GM12875 (cell line): ENCODE results near the gene PLEKHA7.

Experiments
- H3K4me3 ChIP-seq: one replicate; pipeline ENCODE4 v1.5.1; 2011; ENCODE audit warnings: low read depth, low read length, control low read depth
- TF ChIP-seq, protein P1 (sequence below): IDR thresholded peaks from 2 replicates; pipeline ENCODE4 v1.5.1; 2011; ENCODE audit warnings: low read depth, mild to moderate bottlenecking, control low read depth, inconsistent platforms, low read length, moderate library complexity, borderline replicate concordance; ENCODE audit not compliant: insufficient read depth

Gene PLEKHA7

DNA sequence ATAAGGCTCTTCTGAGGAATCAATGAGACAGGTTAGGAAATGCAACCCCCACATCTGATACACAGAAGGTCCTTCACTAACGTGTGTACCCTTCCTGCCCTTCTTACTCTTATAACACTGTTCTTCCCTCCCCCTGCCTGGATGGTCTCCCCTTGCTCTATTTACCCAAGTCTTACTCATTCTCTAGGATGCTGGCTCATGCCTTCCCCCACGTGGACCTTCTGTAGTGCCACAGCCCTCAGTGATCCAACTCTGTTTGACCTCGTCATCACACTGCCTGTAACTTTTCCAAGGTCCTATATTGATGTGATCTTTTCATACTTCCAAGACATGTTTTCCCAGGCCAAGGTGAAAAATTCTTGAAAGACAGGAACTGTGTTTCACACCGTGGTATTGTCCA lies 195.9 kb downstream of the PLEKHA7 start:
- H3K4me3 ChIP-seq: no peak overlapping the region
- TF ChIP-seq, protein P1, sequence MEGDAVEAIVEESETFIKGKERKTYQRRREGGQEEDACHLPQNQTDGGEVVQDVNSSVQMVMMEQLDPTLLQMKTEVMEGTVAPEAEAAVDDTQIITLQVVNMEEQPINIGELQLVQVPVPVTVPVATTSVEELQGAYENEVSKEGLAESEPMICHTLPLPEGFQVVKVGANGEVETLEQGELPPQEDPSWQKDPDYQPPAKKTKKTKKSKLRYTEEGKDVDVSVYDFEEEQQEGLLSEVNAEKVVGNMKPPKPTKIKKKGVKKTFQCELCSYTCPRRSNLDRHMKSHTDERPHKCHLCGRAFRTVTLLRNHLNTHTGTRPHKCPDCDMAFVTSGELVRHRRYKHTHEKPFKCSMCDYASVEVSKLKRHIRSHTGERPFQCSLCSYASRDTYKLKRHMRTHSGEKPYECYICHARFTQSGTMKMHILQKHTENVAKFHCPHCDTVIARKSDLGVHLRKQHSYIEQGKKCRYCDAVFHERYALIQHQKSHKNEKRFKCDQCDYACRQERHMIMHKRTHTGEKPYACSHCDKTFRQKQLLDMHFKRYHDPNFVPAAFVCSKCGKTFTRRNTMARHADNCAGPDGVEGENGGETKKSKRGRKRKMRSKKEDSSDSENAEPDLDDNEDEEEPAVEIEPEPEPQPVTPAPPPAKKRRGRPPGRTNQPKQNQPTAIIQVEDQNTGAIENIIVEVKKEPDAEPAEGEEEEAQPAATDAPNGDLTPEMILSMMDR: no peak

DNA sequence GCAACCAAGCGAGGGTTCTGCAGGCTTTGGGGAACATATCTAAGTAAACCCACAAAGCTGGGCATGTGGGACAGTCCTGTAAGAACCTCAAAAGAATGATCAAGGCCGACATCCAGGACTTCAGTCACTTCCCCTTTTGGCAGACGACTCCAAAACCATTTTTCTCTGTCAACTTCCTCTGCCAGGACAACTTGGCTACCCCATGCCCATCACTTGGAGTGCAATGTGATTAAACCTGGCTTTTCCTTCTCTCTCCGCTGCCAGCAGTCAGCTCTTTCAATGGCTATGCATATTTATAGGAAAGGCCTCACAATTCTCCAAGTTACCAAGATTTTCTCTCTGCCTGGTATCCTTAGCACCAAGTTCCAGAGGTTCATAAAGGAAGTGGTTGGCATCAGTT lies 196.9 kb downstream of the PLEKHA7 start:
- TF ChIP-seq, protein P1: no peak
- H3K4me3 ChIP-seq: no peak overlapping the region

GRCh38 chr11:16816358-16817270 lies 197.6 kb downstream of the PLEKHA7 start:
- no peak overlapping the region for H3K4me3 ChIP-seq
- TF ChIP-seq, protein P1: no peak

DNA sequence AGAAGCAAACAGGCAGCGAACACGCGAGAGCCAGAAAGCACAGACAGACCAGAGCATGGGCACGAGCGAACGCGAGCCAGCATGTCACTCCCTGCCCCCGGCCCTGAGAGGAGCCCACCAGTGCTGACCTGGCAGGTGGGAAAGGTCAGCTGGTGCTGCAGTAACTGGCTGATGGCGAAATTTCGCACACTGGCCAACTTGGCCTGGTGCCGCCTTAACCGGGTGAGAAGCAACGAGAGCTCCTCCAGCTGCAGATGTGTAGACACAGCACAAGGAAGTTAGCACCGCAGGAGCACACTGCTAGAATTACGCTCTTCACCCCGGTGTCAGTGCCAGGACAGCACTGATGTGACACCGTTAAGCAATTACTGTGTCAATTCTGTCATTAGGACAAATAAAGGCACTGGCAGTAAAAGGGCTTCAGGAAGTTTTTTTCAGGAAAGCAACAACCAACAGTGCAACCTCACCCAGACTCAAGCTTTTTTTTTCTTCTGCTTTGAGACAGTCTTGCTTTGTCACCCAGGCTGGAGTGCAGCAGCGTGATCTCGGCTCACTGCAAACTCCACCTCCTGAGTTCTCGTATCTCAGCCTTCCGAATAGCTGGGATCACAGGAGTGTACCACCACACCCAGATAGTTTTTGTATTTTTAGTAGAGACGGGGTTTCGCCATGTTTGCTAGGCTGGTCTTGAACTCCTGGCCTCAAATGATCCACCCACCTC lies 199.0 kb downstream of the PLEKHA7 start:
- no peak overlapping the region for H3K4me3 ChIP-seq
- TF ChIP-seq, protein P1: no peak

GRCh38 chr11:16814410-16815046 lies 199.7 kb downstream of the PLEKHA7 start:
- H3K4me3 ChIP-seq: no peak overlapping the region
- TF ChIP-seq, protein P1: no peak

- H3K4me3 ChIP-seq: no peak overlapping the region
- TF ChIP-seq, protein P1: no peak
Observed at GRCh38 chr11:16813126-16813525, 201.1 kb downstream of the PLEKHA7 start.
